Fibroblast of skin of left quadriceps (primary cell): Measurements from ENCODE around the gene WDFY4.

Experiments used
- DNase-seq, 2 experiments: peaks; one replicate each; pipeline ENCODE4 v3.0.0-alpha.2; 2013; ENCODE audit warnings: low read depth in 2 of 2

WDFY4 gene

GRCh38 chr10:48710647-48711275 lies 26.1 kb downstream of the WDFY4 start:
- no peak for DNase-seq

- DNase-seq: no peak
Observed at GRCh38 chr10:48711830-48712229, 27.2 kb downstream of the WDFY4 start.

- DNase-seq: no peak
Observed at GRCh38 chr10:48714088-48714487, 29.4 kb downstream of the WDFY4 start.

GRCh38 chr10:48716416-48716815 lies 31.7 kb downstream of the WDFY4 start:
- DNase-seq: no peak

- no peak for DNase-seq
Observed at GRCh38 chr10:48720611-48721010, 35.9 kb downstream of the WDFY4 start.

GRCh38 chr10:48722153-48723145 lies 37.8 kb downstream of the WDFY4 start:
- DNase-seq: no peak

GRCh38 chr10:48724127-48724526 lies 39.5 kb downstream of the WDFY4 start:
- no peak for DNase-seq

- DNase-seq: no peak
Observed at GRCh38 chr10:48725708-48726107, 41.0 kb downstream of the WDFY4 start.

- no peak for DNase-seq
Observed at GRCh38 chr10:48727866-48728265, 43.2 kb downstream of the WDFY4 start.

GRCh38 chr10:48729222-48729621 lies 44.5 kb downstream of the WDFY4 start:
- no peak for DNase-seq

GRCh38 chr10:48729941-48730457 lies 45.3 kb downstream of the WDFY4 start:
- DNase-seq: no peak

- no peak for DNase-seq
Observed at GRCh38 chr10:48731141-48731540, 46.5 kb downstream of the WDFY4 start.

- DNase-seq: no peak
Observed at GRCh38 chr10:48731654-48732053, 47.0 kb downstream of the WDFY4 start.

GRCh38 chr10:48733329-48733728 lies 48.7 kb downstream of the WDFY4 start:
- DNase-seq: no peak

- DNase-seq: no peak
Observed at GRCh38 chr10:48735836-48736390, 51.2 kb downstream of the WDFY4 start.

GRCh38 chr10:48736596-48736995 lies 51.9 kb downstream of the WDFY4 start:
- DNase-seq: no peak

GRCh38 chr10:48737886-48738285 lies 53.2 kb downstream of the WDFY4 start:
- DNase-seq: no peak

- no peak for DNase-seq
Observed at GRCh38 chr10:48739170-48739569, 54.5 kb downstream of the WDFY4 start.

GRCh38 chr10:48740015-48740707 lies 55.5 kb downstream of the WDFY4 start:
- no peak for DNase-seq

GRCh38 chr10:48740988-48741387 lies 56.3 kb downstream of the WDFY4 start:
- DNase-seq: no peak

- no peak for DNase-seq
Observed at GRCh38 chr10:48742891-48743860, 58.5 kb downstream of the WDFY4 start.
